ENCODE results near the gene ZG16. TPM values are rescaled to one million over a fixed set of nuclear protein-coding genes. Genes with fewer than 3 reads are reported as not detected.

The ZG16 gene
- total and polyA plus RNA-seq, 2 of the 8 experiments (the other 6 are each of a cell fraction or from before 2014, with no cell fraction given) = not detected

GRCh38 chr16:29766571-29766970 lies 11.5 kb upstream of the ZG16 start:
- Histone ChIP-seq H3K9ac (replicated peaks in 1 of 4; ENCODE audit: extremely low read depth in 1 of 4, low read depth in 3 of 4, low read length in 3 of 4) (no peak overlapping the region), H2BK5ac (ENCODE audit: low read depth, low read length) (no peak overlapping the region), H3K56ac (replicated peaks; ENCODE audit: insufficient read length, low read depth, low read length) (no peak overlapping the region), H3K23me2 (ENCODE audit: low read depth, low read length) (no peaks in the 10 kb centered on the region), H3K27me3 (replicated peaks in 1 of 4; ENCODE audit: control insufficient read depth in 3 of 4, extremely low read depth in 1 of 4, insufficient read depth in 3 of 4, low read length in 3 of 4) (no peaks in the 10 kb centered on the region), H3K36me3 (ENCODE audit: control insufficient read depth in 2 of 4, insufficient read depth in 4 of 4, low read length in 3 of 4) (no peaks in the 10 kb centered on the region), H2BK20ac (ENCODE audit: low read length) (no peak overlapping the region), H3K4ac (replicated peaks; ENCODE audit: insufficient read length, low read depth, low read length) (no peak overlapping the region), H3K79me2 (ENCODE audit: control insufficient read depth in 1 of 2, insufficient read depth in 2 of 2, low read length in 2 of 2) (no peaks in the 10 kb centered on the region), H4K8ac (ENCODE audit: extremely low read depth, insufficient read depth, low read length) (no peak overlapping the region), H3K79me1 (ENCODE audit: low read depth, low read length) (no peaks in the 10 kb centered on the region), H4K5ac (ENCODE audit: insufficient read length, low read depth, low read length) (no peak overlapping the region), H4K20me1 (replicated peaks in 1 of 2; ENCODE audit: control insufficient read depth in 1 of 2, insufficient read depth in 2 of 2, low read length in 2 of 2) (no peaks in the 10 kb centered on the region), H3K18ac (ENCODE audit: extremely low read depth, low read length) (no peak overlapping the region), H3K9me3 (ENCODE audit: insufficient read depth in 2 of 2, low read depth in 1 of 2, low read length in 1 of 2) (no peaks in the 10 kb centered on the region), H3K27ac (ENCODE audit: low read depth, low read length) (no peak overlapping the region), H2BK120ac (replicated peaks; ENCODE audit: low read depth, low read length) (no peak overlapping the region), H2AK5ac (ENCODE audit: low read depth, low read length) (no peak overlapping the region), H3K14ac (ENCODE audit: insufficient read length) (no peak overlapping the region), H3K4me2 (ENCODE audit: insufficient read depth in 1 of 2, low read depth in 2 of 2, low read length in 2 of 2) (no peak overlapping the region), H3K4me3 (ENCODE audit: extremely low read depth in 1 of 4, insufficient read depth in 2 of 4, low read depth in 3 of 4, low read length in 4 of 4) (no peak overlapping the region), H3K23ac (ENCODE audit: insufficient read length) (no peak overlapping the region), H4K91ac (replicated peaks; ENCODE audit: insufficient read length, low read length) (no peak overlapping the region), H3K4me1 (replicated peaks in 1 of 4; ENCODE audit: control insufficient read depth in 3 of 4, insufficient read depth in 4 of 4, low read length in 3 of 4) (no peaks in the 10 kb centered on the region), H2BK15ac (ENCODE audit: low read length) (no peak overlapping the region), H2BK12ac (ENCODE audit: low read depth, low read length) (no peak overlapping the region), H2AFZ (ENCODE audit: low read length) (no peak overlapping the region)
- ChIA-PET CTCF (ENCODE audit: partially characterized antibody) (interaction anchor here (0.8 to 4.8 kb wide), 3 partner anchors 23 to 60 kb away, joined by 3 to 17 read pairs (median 3); partner anchors contain the start of gene KIF22), POLR2A (ENCODE audit: partially characterized antibody) (interaction anchor here (0.6 to 1.5 kb wide), 5 partner anchors 10 to 57 kb away, joined by 3 to 5 read pairs (median 3); partner anchors contain the start of gene ZG16)
- WGBS, 2 experiments (ENCODE audit: extremely low coverage in 1 of 2, insufficient coverage in 1 of 2, insufficient read length in 1 of 2, insufficient replicate concordance in 2 of 2, low coverage in 1 of 2, low lambda C conversion rate in 2 of 2, missing lambda C conversion rate in 1 of 2) = 97% methylated on average over 3 of the region's 3 CpGs; no CpG with 5 or more reads in 1 of the 2 experiments
- FAIRE-seq (no peak), DNase-seq (ENCODE audit: low read depth in 1 of 2, low spot score in 2 of 2) (no peak)
- TF ChIP-seq ASH2L (IDR thresholded peaks at IDR 0.05; ENCODE audit: low read length) (no peak), GABPA (IDR thresholded peaks at IDR 0.05; ENCODE audit: borderline replicate concordance, insufficient read depth, low read length) (no peak), TEAD4 (IDR thresholded peaks at IDR 0.05; ENCODE audit: low read depth, low read length) (no peak), USF2 (IDR thresholded peaks at IDR 0.05; ENCODE audit: low read length) (no peak), RAD21 (IDR thresholded peaks at IDR 0.05 in 1 of 2, conservative IDR thresholded peaks at IDR 0.05 in 1 of 2; ENCODE audit: low read depth in 2 of 2, low read length in 2 of 2) (no peak), POLR2AphosphoS5 (IDR thresholded peaks at IDR 0.05; ENCODE audit: low read depth, low read length) (no peak), CBX5 (IDR thresholded peaks at IDR 0.05; ENCODE audit: low read depth, low read length) (no peak), CHD1 (IDR thresholded peaks at IDR 0.05; ENCODE audit: low read depth, low read length) (no peak), ATF3 (IDR thresholded peaks at IDR 0.05; ENCODE audit: insufficient read depth, low read depth, low read length) (no peak), TAF7 (optimal IDR thresholded peaks at IDR 0.05; ENCODE audit: borderline replicate concordance, low read depth, low read length) (no peak), CHD2 (IDR thresholded peaks at IDR 0.05; ENCODE audit: low read length) (no peak), POLR2A (IDR thresholded peaks at IDR 0.05; ENCODE audit: control extremely low read depth in 1 of 2, low read depth in 2 of 2, low read length in 2 of 2) (no peak), HDAC2 (IDR thresholded peaks at IDR 0.05; ENCODE audit: borderline replicate concordance in 1 of 2, low read depth in 2 of 2, low read length in 2 of 2) (no peak)
